HUES6 (cell line): ENCODE measurements around the gene PRKG2.

ENCODE experiments used
- H3K27ac ChIP-seq: 2 replicates; pipeline ENCODE4 v1.7.0; 2013; ENCODE audit warnings: low read depth, mild to moderate bottlenecking, low read length, inconsistent platforms
- H3K27me3 ChIP-seq: 2 replicates; pipeline ENCODE4 v1.6.1; 2013; ENCODE audit warnings: low read length; ENCODE audit not compliant: control insufficient read depth, insufficient read depth
- H3K36me3 ChIP-seq: 2 replicates; pipeline ENCODE4 v1.6.1; 2013; ENCODE audit warnings: low read length; ENCODE audit not compliant: control insufficient read depth, insufficient read depth
- H3K4me1 ChIP-seq: 2 replicates; pipeline ENCODE4 v1.6.1; 2013; ENCODE audit warnings: low read length; ENCODE audit not compliant: control insufficient read depth, insufficient read depth
- H3K4me3 ChIP-seq: 2 replicates; pipeline ENCODE4 v1.5.1; 2013; ENCODE audit warnings: low read depth, low read length
- H3K9ac ChIP-seq: one replicate; pipeline ENCODE4 v1.6.1; 2013; ENCODE audit warnings: mild to moderate bottlenecking, low read length
- H3K9me3 ChIP-seq: 2 replicates; pipeline ENCODE4 v1.6.1; 2013; ENCODE audit warnings: low read depth, low read length; ENCODE audit not compliant: control insufficient read depth, insufficient read depth

PRKG2 gene

GRCh38 chr4:81085979-81086378, 129.0 kb downstream of the PRKG2 start:
- Histone ChIP-seq H3K27ac (no peak overlapping the region), H3K9ac (no peak overlapping the region), H3K36me3 (no peaks in the 10 kb centered on the region), H3K4me3 (no peak overlapping the region), H3K4me1 (no peaks in the 10 kb centered on the region), H3K9me3 (peaks cover 10% of the 10 kb centered on the region), H3K27me3 (no peaks in the 10 kb centered on the region)

GRCh38 chr4:81085291-81085690, 129.7 kb downstream of the PRKG2 start:
- Histone ChIP-seq H3K27ac (no peak overlapping the region), H3K9me3 (peaks cover 13% of the 10 kb centered on the region), H3K9ac (no peak overlapping the region), H3K36me3 (no peaks in the 10 kb centered on the region), H3K4me1 (no peaks in the 10 kb centered on the region), H3K4me3 (no peak overlapping the region), H3K27me3 (no peaks in the 10 kb centered on the region)

- Histone ChIP-seq H3K27ac (no peak overlapping the region), H3K27me3 (no peaks in the 10 kb centered on the region), H3K4me1 (no peaks in the 10 kb centered on the region), H3K9ac (no peak overlapping the region), H3K4me3 (no peak overlapping the region), H3K9me3 (peaks cover 14% of the 10 kb centered on the region), H3K36me3 (no peaks in the 10 kb centered on the region)
Observed at GRCh38 chr4:81084634-81085033, 130.4 kb downstream of the PRKG2 start.

GRCh38 chr4:81084029-81084428, 131.0 kb downstream of the PRKG2 start:
- H3K9ac ChIP-seq = no peak overlapping the region
- no peaks in the 10 kb centered on the region for H3K27me3 ChIP-seq
- no peaks in the 10 kb centered on the region for H3K4me1 ChIP-seq
- no peak overlapping the region for H3K4me3 ChIP-seq
- no peaks in the 10 kb centered on the region for H3K36me3 ChIP-seq
- peaks cover 14% of the 10 kb centered on the region for H3K9me3 ChIP-seq
- no peak overlapping the region for H3K27ac ChIP-seq

GRCh38 chr4:81081156-81081555, 133.9 kb downstream of the PRKG2 start:
- H3K27ac ChIP-seq = no peak overlapping the region
- H3K27me3 ChIP-seq = no peaks in the 10 kb centered on the region
- no peak overlapping the region for H3K9ac ChIP-seq
- H3K9me3 ChIP-seq = peaks cover 14% of the 10 kb centered on the region
- no peak overlapping the region for H3K4me3 ChIP-seq
- no peaks in the 10 kb centered on the region for H3K36me3 ChIP-seq
- H3K4me1 ChIP-seq = no peaks in the 10 kb centered on the region

- no peaks in the 10 kb centered on the region for H3K27me3 ChIP-seq
- H3K4me1 ChIP-seq = no peaks in the 10 kb centered on the region
- no peak overlapping the region for H3K27ac ChIP-seq
- no peak overlapping the region for H3K4me3 ChIP-seq
- H3K36me3 ChIP-seq = no peaks in the 10 kb centered on the region
- H3K9ac ChIP-seq = no peak overlapping the region
- no peaks in the 10 kb centered on the region for H3K9me3 ChIP-seq
Observed at GRCh38 chr4:81071013-81071412, 144.0 kb downstream of the PRKG2 start.

- Histone ChIP-seq H3K4me1 (no peaks in the 10 kb centered on the region), H3K27ac (no peak overlapping the region), H3K9ac (no peak overlapping the region), H3K27me3 (no peaks in the 10 kb centered on the region), H3K9me3 (no peaks in the 10 kb centered on the region), H3K36me3 (no peaks in the 10 kb centered on the region), H3K4me3 (no peak overlapping the region)
Observed at GRCh38 chr4:81069706-81070331, 145.2 kb downstream of the PRKG2 start.

- H3K36me3 ChIP-seq = no peaks in the 10 kb centered on the region
- no peak overlapping the region for H3K9ac ChIP-seq
- H3K4me3 ChIP-seq = no peak overlapping the region
- no peaks in the 10 kb centered on the region for H3K9me3 ChIP-seq
- H3K27me3 ChIP-seq = no peaks in the 10 kb centered on the region
- no peak overlapping the region for H3K27ac ChIP-seq
- H3K4me1 ChIP-seq = no peaks in the 10 kb centered on the region
Observed at GRCh38 chr4:81065446-81065845, 149.6 kb downstream of the PRKG2 start.

GRCh38 chr4:81062001-81062400, 153.0 kb downstream of the PRKG2 start:
- Histone ChIP-seq H3K4me3 (no peak overlapping the region), H3K4me1 (no peaks in the 10 kb centered on the region), H3K36me3 (no peaks in the 10 kb centered on the region), H3K27ac (no peak overlapping the region), H3K9me3 (no peaks in the 10 kb centered on the region), H3K27me3 (no peaks in the 10 kb centered on the region), H3K9ac (no peak overlapping the region)

GRCh38 chr4:81061344-81061730, 153.7 kb downstream of the PRKG2 start:
- Histone ChIP-seq H3K27ac (no peak overlapping the region), H3K27me3 (no peaks in the 10 kb centered on the region), H3K36me3 (no peaks in the 10 kb centered on the region), H3K9ac (no peak overlapping the region), H3K9me3 (no peaks in the 10 kb centered on the region), H3K4me3 (no peak overlapping the region), H3K4me1 (no peaks in the 10 kb centered on the region)

GRCh38 chr4:81060587-81061343, 154.3 kb downstream of the PRKG2 start:
- no peaks in the 10 kb centered on the region for H3K27me3 ChIP-seq
- H3K4me1 ChIP-seq = no peaks in the 10 kb centered on the region
- no peaks in the 10 kb centered on the region for H3K36me3 ChIP-seq
- no peaks in the 10 kb centered on the region for H3K9me3 ChIP-seq
- H3K4me3 ChIP-seq = no peak overlapping the region
- no peak overlapping the region for H3K9ac ChIP-seq
- no peak overlapping the region for H3K27ac ChIP-seq
